ENCODE results near the gene WFDC1. TPM values are rescaled to one million over a fixed set of nuclear protein-coding genes. Genes with fewer than 3 reads are reported as not detected.

Gene WFDC1
- total and polyA plus RNA-seq, 2 donors = 0.52 to 7.4 TPM

DNA sequence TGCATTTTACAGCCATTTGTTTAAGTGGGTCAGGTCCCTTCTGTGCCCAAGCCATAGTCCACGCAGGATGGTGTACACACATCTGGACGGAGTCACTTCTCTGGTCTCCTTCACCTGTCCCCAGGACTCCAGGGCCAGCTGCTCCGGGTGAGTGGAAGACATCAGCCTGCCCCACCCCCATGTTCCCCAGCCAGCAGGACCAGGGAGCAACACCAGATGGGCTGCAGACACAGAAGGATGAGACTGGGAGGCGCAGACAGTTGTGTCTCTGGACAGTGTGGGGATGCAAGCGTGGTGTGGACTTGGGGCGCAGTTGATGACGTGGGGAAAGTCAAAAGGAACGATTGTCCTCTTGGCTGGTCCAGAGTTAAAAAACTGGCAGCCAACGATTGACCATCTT, 24.6 kb upstream of the WFDC1 start:
- 94% methylated on average over 9 of the region's 9 CpGs for WGBS
- no peaks in the 10 kb centered on the region for H3K4me1 ChIP-seq (ENCODE audit: control insufficient read depth in 2 of 2, insufficient read depth in 2 of 2, low read length in 2 of 2)
- H3K9me3 ChIP-seq (ENCODE audit: control insufficient read depth in 2 of 2, insufficient read depth in 1 of 2, low read length in 1 of 2) = no peaks in the 10 kb centered on the region
- H3K27me3 ChIP-seq (ENCODE audit: control insufficient read depth in 2 of 2, insufficient read depth in 1 of 2, low read length in 1 of 2) = no peaks in the 10 kb centered on the region
- no peak for DNase-seq (ENCODE audit: low read depth in 6 of 9, low spot score in 9 of 9)
- H3K36me3 ChIP-seq (ENCODE audit: control insufficient read depth in 2 of 2, insufficient read depth in 2 of 2, low read length in 1 of 2) = no peaks in the 10 kb centered on the region
- no peak overlapping the region for H3K4me3 ChIP-seq (ENCODE audit: low read length in 2 of 2)
- H3K27ac ChIP-seq (ENCODE audit: low read depth in 1 of 2, low read length in 1 of 2) = no peak overlapping the region

DNA sequence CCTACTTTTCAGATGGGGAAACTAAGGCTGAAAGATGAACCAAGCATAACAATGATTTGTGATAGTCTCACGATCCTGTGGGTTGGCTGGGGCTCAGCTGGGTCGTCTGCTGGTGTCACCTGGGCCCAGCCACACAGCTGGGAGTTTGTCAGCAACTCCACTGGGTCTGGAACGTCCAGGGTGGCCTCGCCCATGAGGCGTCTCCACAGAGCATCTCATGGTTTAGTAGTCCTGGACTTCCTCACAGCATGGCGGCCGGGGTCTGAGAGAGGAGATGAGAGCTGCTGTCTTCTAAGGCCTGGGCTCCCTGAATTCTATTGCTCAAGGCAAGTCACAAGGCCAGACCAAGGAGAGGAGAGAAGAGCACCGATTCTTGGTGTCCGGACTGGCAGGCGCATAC, 24.1 kb upstream of the WFDC1 start:
- H3K9me3 ChIP-seq (ENCODE audit: control insufficient read depth in 2 of 2, insufficient read depth in 1 of 2, low read length in 1 of 2) = no peaks in the 10 kb centered on the region
- H3K36me3 ChIP-seq (ENCODE audit: control insufficient read depth in 2 of 2, insufficient read depth in 2 of 2, low read length in 1 of 2) = no peaks in the 10 kb centered on the region
- 89% methylated on average over 10 of the region's 10 CpGs for WGBS

DNA sequence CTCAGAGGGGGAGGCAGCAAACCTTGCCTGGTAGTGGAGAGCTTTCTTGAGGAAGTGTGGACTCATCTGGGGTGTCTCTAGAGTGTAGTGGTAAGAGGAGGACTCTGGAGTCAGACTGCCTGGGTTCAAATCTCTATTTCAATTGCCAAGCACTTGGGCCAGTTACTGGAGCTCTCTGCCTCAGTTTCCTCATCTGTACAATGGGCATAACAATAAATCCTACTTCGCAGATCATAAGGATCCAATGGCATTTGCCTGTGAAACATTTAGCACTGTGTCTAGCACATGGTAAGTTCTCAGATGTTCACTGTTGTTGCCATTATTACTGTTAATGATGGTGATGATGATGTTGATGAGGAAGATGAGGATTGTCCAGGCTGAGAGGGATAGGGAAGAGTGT, 23.6 kb upstream of the WFDC1 start:
- no peak overlapping the region for H3K4me3 ChIP-seq (ENCODE audit: low read length in 2 of 2)
- no peaks in the 10 kb centered on the region for H3K9me3 ChIP-seq (ENCODE audit: control insufficient read depth in 2 of 2, insufficient read depth in 1 of 2, low read length in 1 of 2)
- no peaks in the 10 kb centered on the region for H3K4me1 ChIP-seq (ENCODE audit: control insufficient read depth in 2 of 2, insufficient read depth in 2 of 2, low read length in 2 of 2)
- no peak overlapping the region for H3K27ac ChIP-seq (ENCODE audit: low read depth in 1 of 2, low read length in 1 of 2)
- DNase-seq (ENCODE audit: low read depth in 6 of 9, low spot score in 9 of 9) = no peak
- no peaks in the 10 kb centered on the region for H3K27me3 ChIP-seq (ENCODE audit: control insufficient read depth in 2 of 2, insufficient read depth in 1 of 2, low read length in 1 of 2)
- no peaks in the 10 kb centered on the region for H3K36me3 ChIP-seq (ENCODE audit: control insufficient read depth in 2 of 2, insufficient read depth in 2 of 2, low read length in 1 of 2)
- WGBS = 88% methylated on average over 1 of the region's 1 CpG

More for the DNA sequence above, 24.1 kb upstream of the WFDC1 start:
- no peak overlapping the region for H3K4me3 ChIP-seq (ENCODE audit: low read length in 2 of 2)
- H3K27ac ChIP-seq (ENCODE audit: low read depth in 1 of 2, low read length in 1 of 2) = no peak overlapping the region
- no peaks in the 10 kb centered on the region for H3K27me3 ChIP-seq (ENCODE audit: control insufficient read depth in 2 of 2, insufficient read depth in 1 of 2, low read length in 1 of 2)
- no peak for DNase-seq (ENCODE audit: low read depth in 6 of 9, low spot score in 9 of 9)
- no peaks in the 10 kb centered on the region for H3K4me1 ChIP-seq (ENCODE audit: control insufficient read depth in 2 of 2, insufficient read depth in 2 of 2, low read length in 2 of 2)

- WGBS = 89% methylated on average over 4 of the region's 4 CpGs
- no peak overlapping the region for H3K4me3 ChIP-seq (ENCODE audit: low read length in 2 of 2)
- no peak overlapping the region for H3K27ac ChIP-seq (ENCODE audit: low read depth in 1 of 2, low read length in 1 of 2)
- H3K27me3 ChIP-seq (ENCODE audit: control insufficient read depth in 2 of 2, insufficient read depth in 1 of 2, low read length in 1 of 2) = no peaks in the 10 kb centered on the region
- no peaks in the 10 kb centered on the region for H3K9me3 ChIP-seq (ENCODE audit: control insufficient read depth in 2 of 2, insufficient read depth in 1 of 2, low read length in 1 of 2)
- no peak for DNase-seq (ENCODE audit: low read depth in 6 of 9, low spot score in 9 of 9)
- no peaks in the 10 kb centered on the region for H3K36me3 ChIP-seq (ENCODE audit: control insufficient read depth in 2 of 2, insufficient read depth in 2 of 2, low read length in 1 of 2)
- no peaks in the 10 kb centered on the region for H3K4me1 ChIP-seq (ENCODE audit: control insufficient read depth in 2 of 2, insufficient read depth in 2 of 2, low read length in 2 of 2)
Measured at GRCh38 chr16:84271866-84272265, 22.8 kb upstream of the WFDC1 start.

GRCh38 chr16:84272740-84273320, 21.8 kb upstream of the WFDC1 start:
- Histone ChIP-seq H3K27me3 (ENCODE audit: control insufficient read depth in 2 of 2, insufficient read depth in 1 of 2, low read length in 1 of 2) (no peaks in the 10 kb centered on the region), H3K4me3 (ENCODE audit: low read length in 2 of 2) (no peak overlapping the region), H3K36me3 (ENCODE audit: control insufficient read depth in 2 of 2, insufficient read depth in 2 of 2, low read length in 1 of 2) (no peaks in the 10 kb centered on the region), H3K4me1 (ENCODE audit: control insufficient read depth in 2 of 2, insufficient read depth in 2 of 2, low read length in 2 of 2) (no peaks in the 10 kb centered on the region), H3K27ac (ENCODE audit: low read depth in 1 of 2, low read length in 1 of 2) (no peak overlapping the region), H3K9me3 (ENCODE audit: control insufficient read depth in 2 of 2, insufficient read depth in 1 of 2, low read length in 1 of 2) (no peaks in the 10 kb centered on the region)
- 74% methylated on average over 1 of the region's 1 CpG for WGBS
- no peak for DNase-seq (ENCODE audit: low read depth in 6 of 9, low spot score in 9 of 9)

- no peaks in the 10 kb centered on the region for H3K4me1 ChIP-seq (ENCODE audit: control insufficient read depth in 2 of 2, insufficient read depth in 2 of 2, low read length in 2 of 2)
- no peak for DNase-seq (ENCODE audit: low read depth in 6 of 9, low spot score in 9 of 9)
Measured at GRCh38 chr16:84274515-84274914, 20.2 kb upstream of the WFDC1 start.

DNA sequence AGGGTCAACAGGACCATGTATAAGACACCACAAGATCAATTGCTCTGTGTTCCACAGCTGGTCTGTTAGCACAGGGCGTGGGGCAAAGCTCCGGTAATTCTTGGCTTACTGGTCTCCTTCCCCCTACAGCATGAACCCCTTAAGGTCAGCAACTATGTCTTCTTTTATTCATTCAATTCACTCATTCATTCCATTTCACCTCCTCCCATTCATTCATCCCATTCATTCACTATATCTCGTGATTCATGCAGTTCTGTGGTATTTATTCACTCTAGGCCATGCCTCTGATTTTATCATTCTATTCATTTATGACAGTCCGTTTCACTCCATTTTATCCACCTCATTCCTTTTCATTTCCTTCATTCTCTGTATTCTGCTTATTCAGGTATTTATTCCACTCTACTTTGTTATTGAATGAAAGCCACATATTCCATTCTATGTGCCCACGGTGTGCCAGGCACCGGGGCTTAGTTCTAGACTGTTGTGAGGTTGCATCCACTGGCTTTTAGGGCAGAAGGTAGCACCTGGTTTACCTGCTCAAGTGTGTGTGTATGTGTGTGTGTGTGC, 19.0 kb upstream of the WFDC1 start:
- 87% methylated on average over 6 of the region's 6 CpGs for WGBS
- Histone ChIP-seq H3K4me3 (ENCODE audit: low read length in 2 of 2) (no peak overlapping the region), H3K27me3 (ENCODE audit: control insufficient read depth in 2 of 2, insufficient read depth in 1 of 2, low read length in 1 of 2) (peaks cover 0 to 4% of the 10 kb centered on the region in 2 donors), H3K9me3 (ENCODE audit: control insufficient read depth in 2 of 2, insufficient read depth in 1 of 2, low read length in 1 of 2) (no peaks in the 10 kb centered on the region), H3K36me3 (ENCODE audit: control insufficient read depth in 2 of 2, insufficient read depth in 2 of 2, low read length in 1 of 2) (no peaks in the 10 kb centered on the region), H3K4me1 (ENCODE audit: control insufficient read depth in 2 of 2, insufficient read depth in 2 of 2, low read length in 2 of 2) (no peaks in the 10 kb centered on the region), H3K27ac (ENCODE audit: low read depth in 1 of 2, low read length in 1 of 2) (no peak overlapping the region)
- DNase-seq (ENCODE audit: low read depth in 6 of 9, low spot score in 9 of 9) = no peak

More at GRCh38 chr16:84274515-84274914, 20.2 kb upstream of the WFDC1 start:
- Histone ChIP-seq H3K9me3 (ENCODE audit: control insufficient read depth in 2 of 2, insufficient read depth in 1 of 2, low read length in 1 of 2) (no peaks in the 10 kb centered on the region), H3K27me3 (ENCODE audit: control insufficient read depth in 2 of 2, insufficient read depth in 1 of 2, low read length in 1 of 2) (peaks cover 0 to 4% of the 10 kb centered on the region in 2 donors), H3K4me3 (ENCODE audit: low read length in 2 of 2) (no peak overlapping the region), H3K36me3 (ENCODE audit: control insufficient read depth in 2 of 2, insufficient read depth in 2 of 2, low read length in 1 of 2) (no peaks in the 10 kb centered on the region), H3K27ac (ENCODE audit: low read depth in 1 of 2, low read length in 1 of 2) (no peak overlapping the region)
- WGBS = 80% methylated on average over 9 of the region's 9 CpGs

- Histone ChIP-seq H3K4me1 (ENCODE audit: control insufficient read depth in 2 of 2, insufficient read depth in 2 of 2, low read length in 2 of 2) (no peaks in the 10 kb centered on the region), H3K36me3 (ENCODE audit: control insufficient read depth in 2 of 2, insufficient read depth in 2 of 2, low read length in 1 of 2) (no peaks in the 10 kb centered on the region), H3K27me3 (ENCODE audit: control insufficient read depth in 2 of 2, insufficient read depth in 1 of 2, low read length in 1 of 2) (peaks cover 0 to 4% of the 10 kb centered on the region in 2 donors), H3K9me3 (ENCODE audit: control insufficient read depth in 2 of 2, insufficient read depth in 1 of 2, low read length in 1 of 2) (no peaks in the 10 kb centered on the region), H3K27ac (ENCODE audit: low read depth in 1 of 2, low read length in 1 of 2) (no peak overlapping the region), H3K4me3 (ENCODE audit: low read length in 2 of 2) (no peak overlapping the region)
- 37% methylated on average over 10 of the region's 10 CpGs for WGBS
- peak; percentile 15 to 75 (median 37) for DNase-seq (ENCODE audit: low read depth in 6 of 9, low spot score in 9 of 9)
Measured at GRCh38 chr16:84277244-84277823, 17.3 kb upstream of the WFDC1 start.

DNA sequence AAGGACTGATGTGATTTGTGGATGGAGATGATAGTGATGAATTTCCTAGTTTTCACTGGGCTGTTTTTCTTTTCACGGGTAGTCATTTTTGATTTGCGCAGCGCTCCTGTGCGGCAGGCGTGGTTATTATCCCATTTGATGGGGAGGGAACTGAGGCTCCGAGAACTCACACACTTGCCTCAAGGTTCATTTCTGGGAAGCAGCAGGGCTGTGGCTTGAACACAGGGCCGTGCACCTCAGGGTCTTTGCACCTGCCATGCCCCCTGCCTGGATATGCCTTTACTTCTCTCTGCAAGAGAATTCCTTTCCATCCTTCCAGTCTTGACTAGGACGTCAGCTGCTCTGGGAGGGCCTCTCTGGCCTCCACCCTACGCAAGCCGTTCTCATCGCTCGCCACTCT, 16.3 kb upstream of the WFDC1 start:
- Histone ChIP-seq H3K4me1 (ENCODE audit: control insufficient read depth in 2 of 2, insufficient read depth in 2 of 2, low read length in 2 of 2) (no peaks in the 10 kb centered on the region), H3K27ac (ENCODE audit: low read depth in 1 of 2, low read length in 1 of 2) (no peak overlapping the region), H3K9me3 (ENCODE audit: control insufficient read depth in 2 of 2, insufficient read depth in 1 of 2, low read length in 1 of 2) (no peaks in the 10 kb centered on the region), H3K4me3 (ENCODE audit: low read length in 2 of 2) (no peak overlapping the region), H3K36me3 (ENCODE audit: control insufficient read depth in 2 of 2, insufficient read depth in 2 of 2, low read length in 1 of 2) (no peaks in the 10 kb centered on the region), H3K27me3 (ENCODE audit: control insufficient read depth in 2 of 2, insufficient read depth in 1 of 2, low read length in 1 of 2) (peaks cover 0 to 8% of the 10 kb centered on the region in 2 donors)
- 92% methylated on average over 12 of the region's 12 CpGs for whole genome bisulfite sequencing
- DNase-seq (ENCODE audit: low read depth in 6 of 9, low spot score in 9 of 9) = no peak
